Transverse colon (tissue), 4 donors: ENCODE results near the gene UBQLN4. TPM values are rescaled to one million over a fixed set of nuclear protein-coding genes. Genes with fewer than 3 reads are reported as not detected.

ENCODE experiments used
- DNase-seq: peaks from one replicate; pipeline ENCODE4 v3.0.0-alpha.2; 2019
- H3K27ac ChIP-seq, 4 donors: fragments of 200-600 bp; sonication (generic); 2 replicates each; pipeline ENCODE4 v1.5.1; 2016 to 2018; ENCODE audit warnings: inconsistent platforms in 4 of 4
- H3K27me3 ChIP-seq: fragments of 200-600 bp; sonication (generic); 2 replicates; pipeline ENCODE4 v1.5.1; 2017; ENCODE audit warnings: inconsistent platforms
- H3K36me3 ChIP-seq, 4 donors: fragments of 200-600 bp; sonication (generic); 2 replicates each; pipeline ENCODE4 v1.5.1; 2017 to 2019; ENCODE audit warnings: inconsistent platforms in 4 of 4
- H3K4me1 ChIP-seq, 4 donors: fragments of 200-600 bp; sonication (generic); 2 replicates each; pipeline ENCODE4 v1.5.1; 2017 to 2020; ENCODE audit warnings: inconsistent platforms in 4 of 4
- H3K4me3 ChIP-seq, 4 donors: fragments of 200-600 bp; sonication (generic); 1 replicate in 1 of 4; 2 replicates in 3 of 4; pipeline versions ENCODE4 v1.5.1 to v1.6.1; 2017 to 2019; ENCODE audit warnings: inconsistent platforms in 4 of 4
- H3K9me3 ChIP-seq, 2 donors: fragments of 200-600 bp; sonication (generic); 2 replicates each; pipeline ENCODE4 v1.5.1; 2017 to 2019; ENCODE audit warnings: inconsistent platforms in 2 of 2
- EP300 ChIP-seq: sonication (generic); formaldehyde crosslinking; IDR thresholded peaks from one replicate; pipeline ENCODE4 v1.6.1; 2017; ENCODE audit warnings: antibody characterized with exemption, low read depth
- POLR2A ChIP-seq: fragments of 450-650 bp; IDR thresholded peaks from one replicate; pipeline ENCODE4 v1.6.1; 2016; ENCODE audit warnings: antibody characterized with exemption, mild to moderate bottlenecking, moderate library complexity
- POLR2AphosphoS5 ChIP-seq, 3 donors: sonication (generic); formaldehyde crosslinking; IDR thresholded peaks; one replicate each; pipeline ENCODE4 v1.6.1; 2016; ENCODE audit warnings: antibody characterized with exemption in 3 of 3
- WGBS, 2 donors: methylation state at CpG; one replicate each; pipeline ENCODE4 v1.1.5; 2018; ENCODE audit warnings: low coverage in 1 of 2; 5-methylcytosine and 5-hydroxymethylcytosine counted together
- in situ Hi-C, 4 donors: fragments of 200-750 bp; cut with MboI; loops; one replicate each; pipeline versions ENCODE4 v1.15.0 to v1.15.1; 2017; ENCODE audit warnings: low sequenced_read_pairs in 3 of 4, low pct_ligation_motif_present in 1 of 4, low pct_unique_long_range_greater_than_20kb in 1 of 4
- intact Hi-C: fragments of 100-400 bp; cut with DNase I; formaldehyde crosslinking; loops from one replicate; pipeline ENCODE4 v1.15.1; 2023; ENCODE audit warnings: low total_unique reads
- total RNA-seq, 4 donors: library from RNA; depleted of rRNA; stranded (reverse); fragments of >200 nt; gene quantifications; one replicate each; pipeline ENCODE4 v1.1.0, GENCODE V29; 2016
- TF ChIP-seq, protein P1 (sequence below), 5 experiments: fragments of 200-600 bp in 3 of 5; fragments of 450-650 bp in 2 of 5; sonication (generic) in 3 of 5; IDR thresholded peaks; 1 replicate in 2 of 5; 2 replicates in 3 of 5; pipeline ENCODE4 v1.5.1; 2016 to 2017; ENCODE audit warnings: antibody characterized with exemption in 5 of 5, inconsistent platforms in 3 of 5, mild to moderate bottlenecking in 2 of 5, moderate library complexity in 1 of 5

UBQLN4 gene
- total RNA-seq, 4 donors from 2014 or later, result 7.9 to 21.3 (median 16.1) TPM

GRCh38 chr1:156067262-156067661, 13.7 kb upstream of the UBQLN4 start:
- Histone ChIP-seq H3K27me3 (no peaks in the 10 kb centered on the region), H3K4me1 (peaks cover 0 to 11% (median 0%) of the 10 kb centered on the region in 4 donors), H3K9me3 (no peaks in the 10 kb centered on the region), H3K27ac (no peak overlapping the region), H3K4me3 (no peak overlapping the region), H3K36me3 (peaks cover 0 to 8% (median 0%) of the 10 kb centered on the region in 4 donors)
- TF ChIP-seq POLR2AphosphoS5 (IDR thresholded peaks at IDR 0.05) (no peak), EP300 (no peak), POLR2A (no peak)
- TF ChIP-seq, protein P1, sequence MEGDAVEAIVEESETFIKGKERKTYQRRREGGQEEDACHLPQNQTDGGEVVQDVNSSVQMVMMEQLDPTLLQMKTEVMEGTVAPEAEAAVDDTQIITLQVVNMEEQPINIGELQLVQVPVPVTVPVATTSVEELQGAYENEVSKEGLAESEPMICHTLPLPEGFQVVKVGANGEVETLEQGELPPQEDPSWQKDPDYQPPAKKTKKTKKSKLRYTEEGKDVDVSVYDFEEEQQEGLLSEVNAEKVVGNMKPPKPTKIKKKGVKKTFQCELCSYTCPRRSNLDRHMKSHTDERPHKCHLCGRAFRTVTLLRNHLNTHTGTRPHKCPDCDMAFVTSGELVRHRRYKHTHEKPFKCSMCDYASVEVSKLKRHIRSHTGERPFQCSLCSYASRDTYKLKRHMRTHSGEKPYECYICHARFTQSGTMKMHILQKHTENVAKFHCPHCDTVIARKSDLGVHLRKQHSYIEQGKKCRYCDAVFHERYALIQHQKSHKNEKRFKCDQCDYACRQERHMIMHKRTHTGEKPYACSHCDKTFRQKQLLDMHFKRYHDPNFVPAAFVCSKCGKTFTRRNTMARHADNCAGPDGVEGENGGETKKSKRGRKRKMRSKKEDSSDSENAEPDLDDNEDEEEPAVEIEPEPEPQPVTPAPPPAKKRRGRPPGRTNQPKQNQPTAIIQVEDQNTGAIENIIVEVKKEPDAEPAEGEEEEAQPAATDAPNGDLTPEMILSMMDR (IDR thresholded peaks at IDR 0.05), result no peak
- in situ Hi-C loops, result no loop called here
- WGBS, 2 donors, result 70 to 85% methylated on average over 2 of the region's 2 CpGs
- DNase-seq, result no peak
- intact Hi-C loops, result no loop called here

DNA sequence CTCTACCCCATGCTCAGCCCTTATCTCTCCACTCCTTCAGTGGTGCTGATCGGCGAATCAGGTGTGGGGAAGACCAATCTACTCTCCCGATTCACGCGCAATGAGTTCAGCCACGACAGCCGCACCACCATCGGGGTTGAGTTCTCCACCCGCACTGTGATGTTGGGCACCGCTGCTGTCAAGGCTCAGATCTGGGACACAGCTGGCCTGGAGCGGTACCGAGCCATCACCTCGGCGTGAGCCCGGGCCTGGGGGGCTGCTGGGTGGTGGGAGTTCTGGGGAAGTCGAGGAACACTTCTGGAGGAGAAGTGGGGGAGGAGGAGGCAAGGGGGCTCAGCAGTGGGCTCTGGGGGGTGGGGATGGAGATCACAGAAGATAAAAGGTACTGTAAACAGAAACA, 12.3 kb upstream of the UBQLN4 start:
- peaks cover 0 to 11% (median 0%) of the 10 kb centered on the region in 4 donors for H3K4me1 ChIP-seq
- intact Hi-C loops, result no loop called here
- WGBS, 2 donors, result 84 to 91% methylated on average over 4 to 16 of the region's 16 CpGs
- peaks cover 0 to 8% (median 0%) of the 10 kb centered on the region in 4 donors for H3K36me3 ChIP-seq
- no peak overlapping the region for H3K4me3 ChIP-seq
- in situ Hi-C loops, result no loop called here
- no peak overlapping the region for H3K27ac ChIP-seq
- TF ChIP-seq EP300 (no peak), POLR2AphosphoS5 (IDR thresholded peaks at IDR 0.05) (no peak), POLR2A (no peak)
- TF ChIP-seq, protein P1 (IDR thresholded peaks at IDR 0.05), result no peak
- no peaks in the 10 kb centered on the region for H3K9me3 ChIP-seq
- no peaks in the 10 kb centered on the region for H3K27me3 ChIP-seq
- DNase-seq, result no peak

DNA sequence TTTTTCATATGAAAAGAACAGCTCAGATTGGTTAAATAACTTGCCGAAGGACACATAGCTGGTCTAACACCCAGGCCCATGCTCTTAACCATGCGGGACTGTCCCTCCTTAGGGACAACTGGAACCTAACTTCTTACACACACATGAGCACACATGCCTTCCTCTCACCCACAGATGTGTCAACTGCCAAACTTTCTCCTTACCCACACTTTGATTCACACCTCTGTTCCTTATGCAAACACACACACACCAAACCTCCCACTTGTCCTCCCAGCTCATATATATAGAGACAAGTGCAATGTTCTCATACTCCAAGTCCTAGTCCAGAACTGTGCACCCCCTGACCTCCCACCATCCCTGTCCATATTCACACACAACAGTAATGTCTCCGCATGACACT, 11.6 kb upstream of the UBQLN4 start:
- H3K9me3 ChIP-seq, result no peaks in the 10 kb centered on the region
- in situ Hi-C loops, result no loop called here

GRCh38 chr1:156064615-156065014, 11.0 kb upstream of the UBQLN4 start:
- H3K27me3 ChIP-seq, result no peaks in the 10 kb centered on the region
- DNase-seq, result no peak
- peaks cover 0 to 3% (median 0%) of the 10 kb centered on the region in 4 donors for H3K36me3 ChIP-seq
- H3K4me3 ChIP-seq, result no peak overlapping the region
- WGBS, 2 donors, result 97% methylated on average over 2 of the region's 2 CpGs; no CpG with 5 or more reads in 1 of the 2 donors
- intact Hi-C loops, result no loop called here
- H3K9me3 ChIP-seq, result no peaks in the 10 kb centered on the region
- no peak overlapping the region for H3K27ac ChIP-seq
- TF ChIP-seq, protein P1 (IDR thresholded peaks at IDR 0.05), result no peak
- TF ChIP-seq EP300, result no peak
- TF ChIP-seq POLR2A, result no peak
- no peak for TF ChIP-seq POLR2AphosphoS5 (IDR thresholded peaks at IDR 0.05)
- in situ Hi-C loops, result no loop called here
- H3K4me1 ChIP-seq, result peaks cover 0 to 11% (median 0%) of the 10 kb centered on the region in 4 donors

More for the DNA sequence above, 11.6 kb upstream of the UBQLN4 start:
- peaks cover 0 to 11% (median 0%) of the 10 kb centered on the region in 4 donors for H3K4me1 ChIP-seq
- WGBS, 2 donors, result 79 to 100% methylated on average over 1 to 3 of the region's 3 CpGs
- peaks cover 0 to 8% (median 0%) of the 10 kb centered on the region in 4 donors for H3K36me3 ChIP-seq
- TF ChIP-seq POLR2AphosphoS5 (IDR thresholded peaks at IDR 0.05), result no peak
- TF ChIP-seq, protein P1 (IDR thresholded peaks at IDR 0.05), result no peak
- TF ChIP-seq POLR2A, result no peak
- no peak for TF ChIP-seq EP300
- no peak overlapping the region for H3K4me3 ChIP-seq
- no peak for DNase-seq
- intact Hi-C loops, result no loop called here
- no peak overlapping the region for H3K27ac ChIP-seq
- no peaks in the 10 kb centered on the region for H3K27me3 ChIP-seq
